ENCODE results near the gene C14orf132. TPM values are rescaled to one million over a fixed set of nuclear protein-coding genes. Genes with fewer than 3 reads are reported as not detected.

C14orf132 gene
- total and polyA plus RNA-seq, 4 donors: 9.8 to 49.3 (median 24.7) TPM

DNA sequence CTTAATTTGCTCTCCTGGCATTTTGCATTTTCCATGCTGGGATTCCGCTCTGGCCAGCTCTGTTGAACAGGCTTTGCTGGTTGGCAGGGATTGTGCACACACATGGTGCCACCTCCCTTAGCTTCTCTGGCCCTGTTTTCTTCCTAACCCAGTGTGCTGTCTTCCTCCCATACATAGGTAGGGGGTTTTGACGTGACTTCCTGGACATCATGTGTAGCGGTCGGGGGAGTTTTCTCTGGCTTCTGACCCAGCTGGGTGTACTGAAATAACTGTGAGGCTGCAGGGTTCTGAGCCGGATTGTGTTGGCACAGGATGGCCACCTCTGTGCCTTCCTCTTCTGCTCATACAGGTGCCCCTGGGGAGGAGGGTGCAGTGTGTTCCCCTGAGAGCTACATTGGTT, 25.7 kb downstream of the C14orf132 start:
- no peak overlapping the region for H3K27ac ChIP-seq (ENCODE audit: low read depth in 1 of 2, low read length in 1 of 2)
- DNase-seq (no peak), ATAC-seq (ENCODE audit: insufficient read depth, low FRiP score) (no peak)
- 75 to 76% methylated on average over 5 of the region's 5 CpGs for WGBS, 2 donors
- H3K27me3 ChIP-seq (ENCODE audit: control insufficient read depth in 3 of 3, insufficient read depth in 3 of 3, low read length in 2 of 3): no peaks in the 10 kb centered on the region
- no peak overlapping the region for H3K9ac ChIP-seq (ENCODE audit: insufficient read depth in 1 of 2, low read length in 2 of 2)
- TF ChIP-seq, protein P1, sequence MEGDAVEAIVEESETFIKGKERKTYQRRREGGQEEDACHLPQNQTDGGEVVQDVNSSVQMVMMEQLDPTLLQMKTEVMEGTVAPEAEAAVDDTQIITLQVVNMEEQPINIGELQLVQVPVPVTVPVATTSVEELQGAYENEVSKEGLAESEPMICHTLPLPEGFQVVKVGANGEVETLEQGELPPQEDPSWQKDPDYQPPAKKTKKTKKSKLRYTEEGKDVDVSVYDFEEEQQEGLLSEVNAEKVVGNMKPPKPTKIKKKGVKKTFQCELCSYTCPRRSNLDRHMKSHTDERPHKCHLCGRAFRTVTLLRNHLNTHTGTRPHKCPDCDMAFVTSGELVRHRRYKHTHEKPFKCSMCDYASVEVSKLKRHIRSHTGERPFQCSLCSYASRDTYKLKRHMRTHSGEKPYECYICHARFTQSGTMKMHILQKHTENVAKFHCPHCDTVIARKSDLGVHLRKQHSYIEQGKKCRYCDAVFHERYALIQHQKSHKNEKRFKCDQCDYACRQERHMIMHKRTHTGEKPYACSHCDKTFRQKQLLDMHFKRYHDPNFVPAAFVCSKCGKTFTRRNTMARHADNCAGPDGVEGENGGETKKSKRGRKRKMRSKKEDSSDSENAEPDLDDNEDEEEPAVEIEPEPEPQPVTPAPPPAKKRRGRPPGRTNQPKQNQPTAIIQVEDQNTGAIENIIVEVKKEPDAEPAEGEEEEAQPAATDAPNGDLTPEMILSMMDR (IDR thresholded peaks at IDR 0.05; ENCODE audit: control extremely low read depth, extremely low read depth): no peak
- H3K9me3 ChIP-seq (ENCODE audit: control insufficient read depth in 4 of 4, insufficient read depth in 3 of 4, low read length in 3 of 4): no peaks in the 10 kb centered on the region
- no peak overlapping the region for H3K4me3 ChIP-seq
- peaks cover 0 to 3% (median under 1%) of the 10 kb centered on the region in 4 donors for H3K36me3 ChIP-seq (ENCODE audit: control insufficient read depth in 4 of 4, insufficient read depth in 4 of 4, low read length in 4 of 4)
- H3K4me1 ChIP-seq (ENCODE audit: control insufficient read depth in 5 of 5, insufficient read depth in 5 of 5, low read length in 5 of 5): peaks cover 0 to 16% (median 6%) of the 10 kb centered on the region in 5 donors

DNA sequence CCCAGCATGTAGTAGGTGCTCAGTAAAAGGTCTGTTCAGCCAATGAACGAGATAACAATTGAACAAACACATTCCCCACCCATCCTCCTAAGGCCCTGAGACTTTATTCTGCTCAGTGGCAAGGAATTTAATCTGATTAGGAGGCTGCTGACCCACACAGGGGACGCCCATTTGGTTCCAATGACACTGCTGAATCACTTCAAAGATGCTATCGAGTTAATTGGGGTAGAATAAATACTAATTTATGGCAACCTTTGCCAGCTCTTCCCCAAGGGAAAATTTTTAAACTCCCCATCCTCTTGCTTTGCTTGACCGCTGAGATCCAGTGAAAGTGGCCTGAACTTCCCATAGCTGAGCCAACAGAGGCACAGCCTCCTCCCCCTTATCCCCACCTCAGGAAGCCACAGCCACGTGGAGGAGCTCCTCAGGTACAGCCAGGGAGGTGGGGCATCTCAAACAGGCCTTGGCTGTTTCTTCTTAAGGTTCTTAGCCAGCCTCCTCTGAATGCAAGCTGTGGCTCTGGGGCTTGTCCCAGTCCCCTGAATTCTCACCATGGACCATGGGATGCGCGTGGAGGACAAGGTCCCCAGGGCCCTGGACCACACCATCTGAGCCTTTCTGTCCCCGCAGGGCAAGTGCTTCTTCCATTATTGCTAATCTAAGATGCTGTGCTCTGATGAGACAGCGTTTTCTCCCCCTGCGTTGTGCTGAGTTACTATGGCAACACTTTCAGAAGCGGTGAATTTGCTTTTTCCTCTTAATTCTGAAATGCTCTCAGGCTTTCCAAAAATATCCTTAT, 26.7 kb downstream of the C14orf132 start:
- WGBS, 2 donors: 63 to 64% methylated on average over 11 of the region's 11 CpGs
- DNase-seq: peak in 1 of 3 donors; percentile 23

GRCh38 chr14:96066976-96067375, 27.8 kb downstream of the C14orf132 start:
- Histone ChIP-seq H3K9me3 (ENCODE audit: control insufficient read depth in 4 of 4, insufficient read depth in 3 of 4, low read length in 3 of 4) (no peaks in the 10 kb centered on the region), H3K27me3 (ENCODE audit: control insufficient read depth in 3 of 3, insufficient read depth in 3 of 3, low read length in 2 of 3) (no peaks in the 10 kb centered on the region), H3K9ac (ENCODE audit: insufficient read depth in 1 of 2, low read length in 2 of 2) (no peak overlapping the region), H3K4me3 (no peak overlapping the region), H3K4me1 (ENCODE audit: control insufficient read depth in 5 of 5, insufficient read depth in 5 of 5, low read length in 5 of 5) (no peaks in the 10 kb centered on the region), H3K36me3 (ENCODE audit: control insufficient read depth in 4 of 4, insufficient read depth in 4 of 4, low read length in 4 of 4) (peaks cover 0 to 3% (median under 1%) of the 10 kb centered on the region in 4 donors), H3K27ac (ENCODE audit: low read depth in 1 of 2, low read length in 1 of 2) (no peak overlapping the region)
- no peak for ATAC-seq (ENCODE audit: insufficient read depth, low FRiP score)
- 93 to 96% methylated on average over 5 of the region's 5 CpGs for WGBS, 2 donors
- TF ChIP-seq, protein P1 (IDR thresholded peaks at IDR 0.05; ENCODE audit: control extremely low read depth, extremely low read depth): no peak
- DNase-seq: peak in 1 of 3 donors; percentile 6

More for the DNA sequence above, 26.7 kb downstream of the C14orf132 start:
- H3K9ac ChIP-seq (ENCODE audit: insufficient read depth in 1 of 2, low read length in 2 of 2): no peak overlapping the region
- no peaks in the 10 kb centered on the region for H3K27me3 ChIP-seq (ENCODE audit: control insufficient read depth in 3 of 3, insufficient read depth in 3 of 3, low read length in 2 of 3)
- no peak for ATAC-seq (ENCODE audit: insufficient read depth, low FRiP score)
- no peaks in the 10 kb centered on the region for H3K9me3 ChIP-seq (ENCODE audit: control insufficient read depth in 4 of 4, insufficient read depth in 3 of 4, low read length in 3 of 4)
- no peak overlapping the region for H3K27ac ChIP-seq (ENCODE audit: low read depth in 1 of 2, low read length in 1 of 2)
- H3K4me3 ChIP-seq: no peak overlapping the region
- TF ChIP-seq, protein P1 (IDR thresholded peaks at IDR 0.05; ENCODE audit: control extremely low read depth, extremely low read depth): no peak
- peaks cover 0 to 8% (median 0%) of the 10 kb centered on the region in 5 donors for H3K4me1 ChIP-seq (ENCODE audit: control insufficient read depth in 5 of 5, insufficient read depth in 5 of 5, low read length in 5 of 5)
- H3K36me3 ChIP-seq (ENCODE audit: control insufficient read depth in 4 of 4, insufficient read depth in 4 of 4, low read length in 4 of 4): peaks cover 0 to 3% (median under 1%) of the 10 kb centered on the region in 4 donors

All from lung (tissue), 12 donors.